Stomach (tissue), 9 donors: ENCODE data around the gene KLHL3. TPM values are rescaled to one million over a fixed set of nuclear protein-coding genes. Genes with fewer than 3 reads are reported as not detected.

Experiments used
- DNase-seq, 2 donors: peaks; one replicate each; pipeline versions ENCODE4 v3.0.0 to v3.0.0-alpha.2; 2013 to 2019
- H3K27ac ChIP-seq, 5 donors: fragments of 200-600 bp in 4 of 5; sonication (generic) in 4 of 5; one replicate each; pipeline ENCODE4 v1.5.1; 2013 to 2019; ENCODE audit warnings: mild to moderate bottlenecking in 1 of 5, moderate library complexity in 1 of 5
- H3K27me3 ChIP-seq, 3 donors: fragments of 200-600 bp; sonication (generic); one replicate each; pipeline ENCODE4 v1.5.1; 2017 to 2019; ENCODE audit warnings: mixed run types in 1 of 3
- H3K36me3 ChIP-seq, 4 donors: fragments of 200-600 bp; sonication (generic); 1 replicate in 3 of 4; 2 replicates in 1 of 4; pipeline ENCODE4 v1.5.1; 2016 to 2019
- H3K4me1 ChIP-seq, 4 donors: fragments of 200-600 bp; sonication (generic); one replicate each; pipeline ENCODE4 v1.5.1; 2016 to 2019
- H3K4me3 ChIP-seq, 4 donors: fragments of 200-600 bp; sonication (generic) in 3 of 4; one replicate each; pipeline ENCODE4 v1.5.1; 2016 to 2019; ENCODE audit warnings: mild to moderate bottlenecking in 1 of 4
- H3K9me3 ChIP-seq, 4 donors: fragments of 200-600 bp; sonication (generic); one replicate each; pipeline ENCODE4 v1.5.1; 2016 to 2019
- CTCF ChIP-seq, 7 experiments: fragments of 450-650 bp in 4 of 7; fragments of 200-600 bp in 3 of 7; sonication (generic) in 3 of 7; IDR thresholded peaks; one replicate each; pipeline ENCODE4 v1.5.1; 2016 to 2019; ENCODE audit warnings: antibody characterized with exemption in 7 of 7, control low read depth in 2 of 7, mild to moderate bottlenecking in 1 of 7
- EP300 ChIP-seq: sonication (generic); formaldehyde crosslinking; IDR thresholded peaks from one replicate; pipeline ENCODE4 v1.6.1; 2017; ENCODE audit warnings: antibody characterized with exemption
- POLR2A ChIP-seq, 4 donors: fragments of 450-650 bp; IDR thresholded peaks; one replicate each; pipeline ENCODE4 v1.6.1; 2016; ENCODE audit warnings: antibody characterized with exemption in 4 of 4, control low read depth in 2 of 4, mild to moderate bottlenecking in 1 of 4, moderate library complexity in 1 of 4
- POLR2AphosphoS5 ChIP-seq, 3 donors: sonication (generic); formaldehyde crosslinking; IDR thresholded peaks; one replicate each; pipeline ENCODE4 v1.6.1; 2016; ENCODE audit warnings: antibody characterized with exemption in 3 of 3
- WGBS, 5 donors: extraction: QIAGEN DNeasy Blood & Tissue Kit in 3 of 5; methylation state at CpG; one replicate each; pipeline versions ENCODE4 v1.1.5 to v1.1.7; 2013 to 2018; 5-methylcytosine and 5-hydroxymethylcytosine counted together
- intact Hi-C: fragments of 100-400 bp; cut with DNase I; formaldehyde crosslinking; loops from one replicate; pipeline ENCODE4 v1.15.1; 2023; ENCODE audit warnings: low total_unique reads
- polyA plus RNA-seq, 3 donors: library from polyadenylated mRNA; stranded (reverse); fragments of 200-250 nt; gene quantifications; one replicate each; pipeline ENCODE4 v1.2.3, GENCODE V29; 2013
- total RNA-seq, 5 donors: library from RNA; depleted of rRNA; stranded (reverse); fragments of >200 nt; gene quantifications; one replicate each; pipeline versions ENCODE4 v1.1.0 to v1.2.3, GENCODE V29; 2014 to 2016
- donor health status: healthy with polysubstance abuse.
- donor health status: Bipolar disorder and iron deficiency.
- donor health status: healthy.

Gene KLHL3
- total and polyA plus RNA-seq, 8 donors: 0.50 to 20.4 (median 10.3) TPM

DNA sequence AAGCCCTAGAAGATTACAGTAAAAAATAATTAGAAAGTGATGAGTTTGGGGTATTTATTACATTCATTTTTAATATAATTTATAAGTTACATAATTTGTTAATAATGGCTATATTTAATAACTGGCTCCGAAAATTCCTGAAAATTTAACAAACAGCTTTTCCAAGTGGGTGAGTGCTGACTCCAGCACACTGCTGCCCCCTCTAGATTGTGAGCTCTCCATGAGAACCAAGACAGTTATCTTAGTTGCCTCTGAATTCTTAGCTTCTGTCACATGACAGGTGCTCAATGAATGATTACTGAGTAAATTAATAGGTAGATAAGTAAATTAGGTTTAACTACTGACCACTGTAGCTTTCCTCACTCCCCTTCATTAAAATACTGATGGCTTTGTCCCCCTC is 7.8 kb downstream of the KLHL3 start:
- no peak for TF ChIP-seq CTCF (IDR thresholded peaks at IDR 0.05)
- TF ChIP-seq POLR2A (IDR thresholded peaks at IDR 0.05): no peak
- no peak for TF ChIP-seq EP300
- TF ChIP-seq POLR2AphosphoS5 (IDR thresholded peaks at IDR 0.05): no peak

DNA sequence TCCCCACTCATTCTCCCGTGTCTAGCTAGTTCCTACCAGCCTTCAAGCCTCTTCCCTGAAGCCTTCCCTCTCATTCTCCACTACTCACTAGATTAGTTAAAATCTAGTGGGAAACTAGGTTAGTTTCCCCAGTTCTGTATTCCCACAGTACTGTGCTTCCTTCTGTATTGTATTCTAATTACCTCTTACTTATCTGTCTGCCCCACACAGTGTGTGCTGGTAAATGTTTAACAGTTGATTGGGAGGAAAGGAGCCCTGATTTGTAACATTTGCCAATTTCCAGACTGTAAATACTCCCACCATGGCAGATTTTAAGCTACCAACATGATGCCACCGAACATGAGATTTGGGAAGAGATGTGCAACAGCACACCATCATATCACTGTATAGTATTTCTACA is 8.3 kb downstream of the KLHL3 start:
- Histone ChIP-seq H3K9me3 (no peaks in the 10 kb centered on the region), H3K27ac (no peak overlapping the region), H3K4me3 (no peak overlapping the region), H3K4me1 (no peaks in the 10 kb centered on the region), H3K27me3 (no peaks in the 10 kb centered on the region), H3K36me3 (no peaks in the 10 kb centered on the region)
- WGBS, 5 donors: 53 to 79% (median 59%) methylated on average over 2 of the region's 2 CpGs
- TF ChIP-seq POLR2A (IDR thresholded peaks at IDR 0.05): no peak
- no peak for TF ChIP-seq EP300
- no peak for TF ChIP-seq POLR2AphosphoS5 (IDR thresholded peaks at IDR 0.05)
- no peak for TF ChIP-seq CTCF (IDR thresholded peaks at IDR 0.05)
- intact Hi-C loops: no loop called here
- no peak for DNase-seq

More for the DNA sequence above, 7.8 kb downstream of the KLHL3 start:
- Histone ChIP-seq H3K27ac (no peak overlapping the region), H3K4me3 (no peak overlapping the region), H3K36me3 (no peaks in the 10 kb centered on the region), H3K4me1 (no peaks in the 10 kb centered on the region), H3K27me3 (no peaks in the 10 kb centered on the region), H3K9me3 (no peaks in the 10 kb centered on the region)
- intact Hi-C loops: no loop called here
- DNase-seq: no peak
- WGBS, 5 donors: 81 to 92% (median 89%) methylated on average over 1 of the region's 1 CpG

DNA sequence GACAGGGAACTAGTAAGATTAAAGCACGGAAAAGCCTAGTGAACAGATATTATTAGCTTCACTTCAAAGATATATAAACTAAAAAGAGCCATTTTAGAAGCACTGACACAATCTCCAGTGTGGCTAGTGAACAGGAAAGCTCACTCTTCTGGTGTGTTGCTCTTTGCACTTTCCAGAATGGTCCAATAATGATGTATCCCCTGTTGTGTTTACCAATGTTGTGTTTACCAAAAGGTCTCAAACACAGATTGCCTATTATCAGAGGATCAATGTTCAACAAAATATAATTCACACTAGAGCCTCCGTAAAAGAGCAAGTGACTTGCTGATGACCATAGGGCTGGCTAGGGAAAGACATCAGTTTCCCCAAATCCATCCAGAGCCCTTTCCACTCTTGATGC is 11.6 kb downstream of the KLHL3 start:
- no peak overlapping the region for H3K4me3 ChIP-seq
- DNase-seq: no peak
- intact Hi-C loops: no loop called here
- TF ChIP-seq POLR2A (IDR thresholded peaks at IDR 0.05) (no peak), CTCF (IDR thresholded peaks at IDR 0.05) (no peak), POLR2AphosphoS5 (IDR thresholded peaks at IDR 0.05) (no peak), EP300 (no peak)
- no peaks in the 10 kb centered on the region for H3K4me1 ChIP-seq
- WGBS, 5 donors: 78 to 86% (median 82%) methylated on average over 2 of the region's 2 CpGs
- no peaks in the 10 kb centered on the region for H3K36me3 ChIP-seq
- H3K9me3 ChIP-seq: no peaks in the 10 kb centered on the region
- no peaks in the 10 kb centered on the region for H3K27me3 ChIP-seq
- no peak overlapping the region for H3K27ac ChIP-seq

- TF ChIP-seq EP300 (no peak), POLR2A (IDR thresholded peaks at IDR 0.05) (no peak), CTCF (IDR thresholded peaks at IDR 0.05) (no peak), POLR2AphosphoS5 (IDR thresholded peaks at IDR 0.05) (no peak)
- intact Hi-C loops: no loop called here
These were observed 17.3 kb downstream of the KLHL3 start for GRCh38 chr5:137718611-137719010.

More at GRCh38 chr5:137718611-137719010, 17.3 kb downstream of the KLHL3 start:
- DNase-seq: no peak
- Histone ChIP-seq H3K4me3 (no peak overlapping the region), H3K4me1 (no peaks in the 10 kb centered on the region), H3K36me3 (peaks cover 0 to 3% (median 0%) of the 10 kb centered on the region in 4 donors), H3K27me3 (no peaks in the 10 kb centered on the region), H3K27ac (no peak overlapping the region), H3K9me3 (no peaks in the 10 kb centered on the region)
